ENCODE measurements around the gene FBN3.

GRCh38 chr19:8065875-8066261 lies 83.5 kb downstream of the FBN3 start:
- TF ChIP-seq POLR2A (IDR thresholded peaks at IDR 0.05) (no peak), CTCF (IDR thresholded peaks at IDR 0.05) (no peak)

Data from heart left ventricle (tissue), 13 donors.